OCI-LY7 (cell line): Measurements from ENCODE around the gene TRIM71.

Experiments used
- EZH2phosphoT487 ChIP-seq: fragments of 200-600 bp; sonication (generic); IDR thresholded peaks from 2 replicates; pipeline ENCODE4 v1.6.1; 2018; ENCODE audit warnings: low read depth, borderline replicate concordance, mild to moderate bottlenecking, mixed run types, antibody characterized with exemption, low read length, moderate library complexity, mixed read lengths
- TF ChIP-seq, protein P1 (sequence below): fragments of 200-600 bp; sonication (generic); conservative IDR thresholded peaks from 2 replicates; pipeline ENCODE4 v1.5.1; 2014; ENCODE audit warnings: mild to moderate bottlenecking, antibody characterized with exemption, low read length, moderate library complexity, mixed read lengths

DNA sequence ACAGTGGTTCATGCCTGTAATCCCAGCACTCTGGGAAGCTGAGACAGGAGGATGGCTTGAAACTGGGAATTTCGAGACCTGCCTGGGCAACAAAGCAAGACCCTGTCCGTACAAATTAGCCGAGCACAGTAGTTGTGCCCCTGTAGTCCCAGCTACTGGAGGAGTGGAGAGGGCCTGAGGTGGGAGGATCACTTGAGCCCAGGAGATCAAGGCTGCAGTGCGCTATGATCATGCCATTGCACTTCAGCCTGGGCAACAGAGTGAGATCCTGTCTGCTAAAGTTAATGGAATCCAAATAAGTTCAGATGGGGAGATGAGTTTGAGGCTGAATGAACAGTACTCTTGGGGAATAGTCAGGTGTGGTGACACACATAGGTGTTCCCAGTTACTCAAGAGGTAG, 14.4 kb downstream of the TRIM71 start:
- TF ChIP-seq, protein P1, sequence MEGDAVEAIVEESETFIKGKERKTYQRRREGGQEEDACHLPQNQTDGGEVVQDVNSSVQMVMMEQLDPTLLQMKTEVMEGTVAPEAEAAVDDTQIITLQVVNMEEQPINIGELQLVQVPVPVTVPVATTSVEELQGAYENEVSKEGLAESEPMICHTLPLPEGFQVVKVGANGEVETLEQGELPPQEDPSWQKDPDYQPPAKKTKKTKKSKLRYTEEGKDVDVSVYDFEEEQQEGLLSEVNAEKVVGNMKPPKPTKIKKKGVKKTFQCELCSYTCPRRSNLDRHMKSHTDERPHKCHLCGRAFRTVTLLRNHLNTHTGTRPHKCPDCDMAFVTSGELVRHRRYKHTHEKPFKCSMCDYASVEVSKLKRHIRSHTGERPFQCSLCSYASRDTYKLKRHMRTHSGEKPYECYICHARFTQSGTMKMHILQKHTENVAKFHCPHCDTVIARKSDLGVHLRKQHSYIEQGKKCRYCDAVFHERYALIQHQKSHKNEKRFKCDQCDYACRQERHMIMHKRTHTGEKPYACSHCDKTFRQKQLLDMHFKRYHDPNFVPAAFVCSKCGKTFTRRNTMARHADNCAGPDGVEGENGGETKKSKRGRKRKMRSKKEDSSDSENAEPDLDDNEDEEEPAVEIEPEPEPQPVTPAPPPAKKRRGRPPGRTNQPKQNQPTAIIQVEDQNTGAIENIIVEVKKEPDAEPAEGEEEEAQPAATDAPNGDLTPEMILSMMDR = no peak
- TF ChIP-seq EZH2phosphoT487 = no peak
